Measurements from ENCODE around the gene MS4A1.

Gene MS4A1

GRCh38 chr11:60513496-60514460, 58.1 kb downstream of the MS4A1 start:
- H3K27ac ChIP-seq (ENCODE audit: low read depth, low read length): no peak overlapping the region
- H3K9ac ChIP-seq (ENCODE audit: low read length in 5 of 5): no peak overlapping the region
- H3K4me3 ChIP-seq (ENCODE audit: low read depth in 1 of 5, low read length in 5 of 5): no peak overlapping the region
- no peaks in the 10 kb centered on the region for H3K36me3 ChIP-seq (ENCODE audit: control insufficient read depth in 5 of 5, insufficient read depth in 5 of 5, low read length in 5 of 5)
- H3K4me1 ChIP-seq (ENCODE audit: control insufficient read depth in 5 of 5, insufficient read depth in 5 of 5, low read length in 5 of 5): peaks cover 0 to 2% (median 0%) of the 10 kb centered on the region in 5 donors
- H3K9me3 ChIP-seq (ENCODE audit: control insufficient read depth in 5 of 5, low read length in 5 of 5): no peaks in the 10 kb centered on the region
- no peaks in the 10 kb centered on the region for H3K27me3 ChIP-seq (ENCODE audit: control insufficient read depth in 5 of 5, insufficient read depth in 4 of 5, low read length in 5 of 5)

DNA sequence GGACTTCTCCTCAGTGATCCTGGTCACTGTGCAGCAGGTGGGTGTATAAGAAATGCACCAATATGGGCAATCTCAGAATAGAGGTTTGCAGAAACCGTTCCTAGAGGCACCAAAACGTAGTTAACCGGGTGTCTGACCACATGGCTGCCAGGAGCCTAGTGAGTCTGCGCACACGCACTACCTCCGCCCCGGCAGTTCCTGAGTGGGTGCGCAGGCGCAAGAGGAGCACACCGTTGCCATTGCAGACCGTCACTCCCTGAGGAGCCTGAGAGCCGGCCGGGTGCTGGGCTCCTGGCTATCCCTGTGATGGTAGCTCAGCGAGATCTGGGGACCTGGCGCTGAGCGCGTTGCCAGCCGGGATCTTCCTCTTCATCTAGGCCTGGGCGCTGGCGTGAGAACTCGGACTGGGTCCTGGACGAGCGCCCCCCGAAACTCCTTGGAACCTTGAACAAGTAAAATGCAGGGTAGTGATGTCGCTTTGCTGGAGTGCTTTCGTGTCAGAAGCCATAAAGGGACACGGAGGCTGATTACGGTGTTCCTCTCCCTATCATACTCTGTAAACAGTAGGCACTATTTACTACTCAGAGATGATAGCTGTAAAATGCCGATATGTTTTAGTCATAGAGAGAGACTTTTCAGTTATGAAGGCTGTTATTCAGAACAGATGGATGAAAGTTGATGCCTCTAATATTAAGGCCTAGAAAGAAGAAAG, 59.7 kb downstream of the MS4A1 start, which contains the start of gene MS4A13:
Gene MS4A13 (plus strand): TSS at position 249 of the 712 bp plus-strand sequence. CDS start 2,692 bp downstream, outside the sequence.
- Histone ChIP-seq H3K27ac (ENCODE audit: low read depth, low read length) (no peak within 1 kb of the TSS), H3K9ac (ENCODE audit: low read length in 5 of 5) (no peak within 1 kb of the TSS), H3K4me1 (ENCODE audit: control insufficient read depth in 5 of 5, insufficient read depth in 5 of 5, low read length in 5 of 5) (peaks cover 0 to 2% (median 0%) of the 10 kb centered on the region in 5 donors), H3K9me3 (ENCODE audit: control insufficient read depth in 5 of 5, low read length in 5 of 5) (no peaks in the 10 kb centered on the region), H3K4me3 (ENCODE audit: low read depth in 1 of 5, low read length in 5 of 5) (no peak within 1 kb of the TSS), H3K36me3 (ENCODE audit: control insufficient read depth in 5 of 5, insufficient read depth in 5 of 5, low read length in 5 of 5) (no peaks in the 10 kb centered on the region), H3K27me3 (ENCODE audit: control insufficient read depth in 5 of 5, insufficient read depth in 4 of 5, low read length in 5 of 5) (no peaks in the 10 kb centered on the region)

Measured in subcutaneous abdominal adipose tissue (tissue), 5 donors.